OCI-LY7 (cell line): ENCODE data around the gene RAG2.

ENCODE experiments used
- CTCF ChIP-seq: fragments of 200-600 bp; sonication (generic); conservative IDR thresholded peaks from 2 replicates; pipeline ENCODE4 v1.5.1; 2014; ENCODE audit warnings: mild to moderate bottlenecking, antibody characterized with exemption, low read length, moderate library complexity, mixed read lengths
- EZH2phosphoT487 ChIP-seq: fragments of 200-600 bp; sonication (generic); IDR thresholded peaks from 2 replicates; pipeline ENCODE4 v1.6.1; 2018; ENCODE audit warnings: low read depth, borderline replicate concordance, mild to moderate bottlenecking, mixed run types, antibody characterized with exemption, low read length, moderate library complexity, mixed read lengths

- TF ChIP-seq CTCF = no peak
- TF ChIP-seq EZH2phosphoT487 = no peak
Measured at GRCh38 chr11:36596880-36597279, 1.2 kb downstream of the RAG2 start.
